ENCODE data around the gene RPS14. TPM values are rescaled to one million over a fixed set of nuclear protein-coding genes. Genes with fewer than 3 reads are reported as not detected.

RPS14 gene
- polyA plus RNA-seq, 1 experiment: 2,496 TPM

- no peaks in the 10 kb centered on the region for H3K27me3 ChIP-seq (ENCODE audit: control insufficient read depth, insufficient read depth, low read length)
- no peak for DNase-seq (ENCODE audit: low read depth)
- H3K4me3 ChIP-seq (ENCODE audit: low read depth, low read length): no peak overlapping the region
- CTCF ChIA-PET: interaction anchor here (0.6 to 4.6 kb wide), 10 partner anchors 10 to 386 kb away, joined by 3 to 43 read pairs (median 8); partner anchors contain the start of genes IRGM, RBM22 and RPS14
- TF ChIP-seq, protein P1, sequence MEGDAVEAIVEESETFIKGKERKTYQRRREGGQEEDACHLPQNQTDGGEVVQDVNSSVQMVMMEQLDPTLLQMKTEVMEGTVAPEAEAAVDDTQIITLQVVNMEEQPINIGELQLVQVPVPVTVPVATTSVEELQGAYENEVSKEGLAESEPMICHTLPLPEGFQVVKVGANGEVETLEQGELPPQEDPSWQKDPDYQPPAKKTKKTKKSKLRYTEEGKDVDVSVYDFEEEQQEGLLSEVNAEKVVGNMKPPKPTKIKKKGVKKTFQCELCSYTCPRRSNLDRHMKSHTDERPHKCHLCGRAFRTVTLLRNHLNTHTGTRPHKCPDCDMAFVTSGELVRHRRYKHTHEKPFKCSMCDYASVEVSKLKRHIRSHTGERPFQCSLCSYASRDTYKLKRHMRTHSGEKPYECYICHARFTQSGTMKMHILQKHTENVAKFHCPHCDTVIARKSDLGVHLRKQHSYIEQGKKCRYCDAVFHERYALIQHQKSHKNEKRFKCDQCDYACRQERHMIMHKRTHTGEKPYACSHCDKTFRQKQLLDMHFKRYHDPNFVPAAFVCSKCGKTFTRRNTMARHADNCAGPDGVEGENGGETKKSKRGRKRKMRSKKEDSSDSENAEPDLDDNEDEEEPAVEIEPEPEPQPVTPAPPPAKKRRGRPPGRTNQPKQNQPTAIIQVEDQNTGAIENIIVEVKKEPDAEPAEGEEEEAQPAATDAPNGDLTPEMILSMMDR (IDR thresholded peaks at IDR 0.05; ENCODE audit: insufficient read depth, low read depth, low read length): no peak
- POLR2A ChIA-PET: no interaction called here
- H3K36me3 ChIP-seq (ENCODE audit: control insufficient read depth, insufficient read depth, low read length): no peaks in the 10 kb centered on the region
Observed at GRCh38 chr5:150460781-150461180, 11.2 kb upstream of the RPS14 start.

DNA sequence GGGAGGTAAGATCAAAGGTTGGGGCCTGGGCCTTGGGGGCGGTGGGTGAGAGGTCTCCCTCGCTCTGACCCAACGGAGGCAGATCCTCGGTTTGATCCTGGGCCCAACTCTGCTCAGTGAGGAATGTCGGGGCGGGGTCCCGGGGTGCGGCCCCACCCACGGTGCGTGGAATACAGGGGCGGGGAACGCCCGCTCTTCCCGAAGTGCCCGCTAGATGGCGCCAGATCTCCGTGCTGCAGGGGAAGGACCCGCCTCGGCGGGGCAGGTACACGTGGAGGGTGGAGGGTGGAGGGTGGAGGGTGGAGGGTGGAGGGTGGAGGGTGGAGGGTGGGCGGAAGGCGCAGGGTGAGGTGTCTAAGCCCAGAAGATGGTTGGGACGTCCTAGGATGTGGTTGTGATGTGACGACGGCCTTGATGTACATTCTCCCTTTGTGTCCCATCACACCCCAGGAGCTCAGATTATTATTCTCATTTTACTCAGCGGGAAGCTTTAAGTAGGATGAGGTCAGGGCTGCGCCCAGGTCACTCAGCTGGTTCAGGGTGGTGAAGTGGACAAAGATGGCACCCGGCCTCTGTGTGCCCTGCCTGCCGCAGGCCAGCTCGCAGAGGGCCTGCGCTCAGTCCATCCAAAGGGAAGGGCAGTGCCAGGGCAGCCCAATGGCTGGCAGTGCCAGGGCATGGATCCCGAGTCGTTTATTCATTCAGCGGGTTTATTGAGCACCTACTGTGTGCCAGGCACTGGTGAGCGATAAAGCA lies 9.4 kb upstream of the RPS14 start:
- H3K36me3 ChIP-seq (ENCODE audit: control insufficient read depth, insufficient read depth, low read length): no peaks in the 10 kb centered on the region
- ChIA-PET CTCF (interaction anchor here (0.6 to 4.6 kb wide), 40 partner anchors 8 to 320 kb away, joined by 3 to 43 read pairs (median 4); partner anchors contain the start of genes MYOZ3, RBM22 and RPS14), POLR2A (interaction anchor here (0.6 kb wide), 1 partner anchor 9 kb away, joined by 3 read pairs; no protein-coding TSS in a partner anchor)
- DNase-seq (ENCODE audit: low read depth): no peak
- H3K4me3 ChIP-seq (ENCODE audit: low read depth, low read length): no peak overlapping the region; the same call in 1 of the 2 replicates
- no peaks in the 10 kb centered on the region for H3K27me3 ChIP-seq (ENCODE audit: control insufficient read depth, insufficient read depth, low read length)
- TF ChIP-seq, protein P1 (IDR thresholded peaks at IDR 0.05; ENCODE audit: insufficient read depth, low read depth, low read length): peak; percentile 85

DNA sequence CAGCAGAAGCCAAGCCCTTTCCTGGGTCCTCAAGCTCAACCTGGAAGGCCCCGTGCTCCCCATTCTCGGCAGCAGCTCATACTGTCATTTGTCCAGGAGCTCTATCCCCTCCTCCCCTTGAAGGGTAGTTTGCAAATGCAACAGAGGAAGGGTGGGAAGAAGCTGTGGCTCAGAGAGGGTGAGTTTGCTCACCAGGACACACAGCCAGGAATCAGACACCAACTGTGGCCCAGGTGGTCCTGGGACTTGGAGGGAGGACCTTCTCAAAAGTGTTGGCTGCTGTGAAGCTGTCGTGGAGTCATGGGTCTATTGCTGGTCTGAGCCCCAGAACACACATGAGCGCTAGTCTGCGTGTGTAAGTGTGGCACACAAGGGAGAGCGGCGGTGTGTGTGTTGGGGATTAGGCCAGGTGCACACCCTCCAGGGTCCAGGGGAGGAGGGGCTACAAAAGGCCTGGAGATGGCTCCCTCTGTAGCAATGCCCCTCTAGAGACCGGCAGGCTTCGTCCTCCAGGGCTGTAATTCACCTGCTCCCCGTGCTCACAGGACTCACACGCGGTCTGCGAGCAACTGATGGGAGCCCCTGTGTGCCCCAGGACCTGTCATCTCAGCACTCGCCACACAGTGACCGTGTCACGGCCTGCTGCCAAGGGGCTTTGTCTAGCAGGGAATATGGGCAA lies 8.2 kb upstream of the RPS14 start:
- no peaks in the 10 kb centered on the region for H3K36me3 ChIP-seq (ENCODE audit: control insufficient read depth, insufficient read depth, low read length)
- DNase-seq (ENCODE audit: low read depth): no peak
- TF ChIP-seq, protein P1 (IDR thresholded peaks at IDR 0.05; ENCODE audit: insufficient read depth, low read depth, low read length): no peak
- ChIA-PET POLR2A (interaction anchor here (0.6 kb wide), 1 partner anchor 8 kb away, joined by 13 read pairs; no protein-coding TSS in a partner anchor), CTCF (interaction anchor here (0.8 to 4.6 kb wide), 10 partner anchors 7 to 389 kb away, joined by 3 to 43 read pairs (median 4); partner anchors contain the start of gene RPS14)
- no peaks in the 10 kb centered on the region for H3K27me3 ChIP-seq (ENCODE audit: control insufficient read depth, insufficient read depth, low read length)
- H3K4me3 ChIP-seq (ENCODE audit: low read depth, low read length): no peak overlapping the region

DNA sequence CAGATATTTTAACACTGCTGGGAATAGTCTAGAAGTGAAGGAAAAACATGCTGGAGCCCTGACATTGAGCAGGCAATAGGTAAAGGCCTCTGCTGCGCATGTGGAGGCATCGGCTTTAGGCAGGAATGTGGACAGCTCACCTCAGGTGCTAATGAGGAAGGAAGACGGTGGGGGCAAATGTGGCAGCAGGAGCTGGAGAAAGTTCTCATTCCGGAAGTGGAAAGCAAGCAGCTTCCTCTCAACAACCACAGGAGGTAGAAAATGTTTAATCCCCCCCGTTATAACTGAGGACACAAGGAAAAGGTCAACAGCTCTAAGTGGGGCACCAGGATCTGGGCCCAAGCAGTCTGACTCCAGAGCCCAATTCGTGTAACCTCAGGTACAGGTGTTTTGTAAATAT lies 7.6 kb upstream of the RPS14 start:
- CTCF ChIA-PET: interaction anchor here (0.7 to 4.6 kb wide), 7 partner anchors 60 to 390 kb away, joined by 3 to 34 read pairs (median 5); no protein-coding TSS in a partner anchor
- POLR2A ChIA-PET: no interaction called here
- TF ChIP-seq, protein P1 (IDR thresholded peaks at IDR 0.05; ENCODE audit: insufficient read depth, low read depth, low read length): no peak
- Histone ChIP-seq H3K4me3 (ENCODE audit: low read depth, low read length) (no peak overlapping the region), H3K36me3 (ENCODE audit: control insufficient read depth, insufficient read depth, low read length) (no peaks in the 10 kb centered on the region), H3K27me3 (ENCODE audit: control insufficient read depth, insufficient read depth, low read length) (no peaks in the 10 kb centered on the region)
- DNase-seq (ENCODE audit: low read depth): no peak

Measured in BJ (cell line).